Activated naive CD4-positive, alpha-beta T cell treated with anti-CD3 and anti-CD28 coated beads, Interleukin-2, amount 50 U/mL, for 16 hours (primary cell): ENCODE measurements around the gene G3BP1.
"Not testable (repeated sequence)": the region's sequence is repeated elsewhere in the genome, so short reads cannot be mapped to it uniquely, and the experiment has no call there.

Source experiments
- DNase-seq: peaks from one replicate; pipeline ENCODE4 v3.0.0-alpha.2; 2020

G3BP1 gene

DNA sequence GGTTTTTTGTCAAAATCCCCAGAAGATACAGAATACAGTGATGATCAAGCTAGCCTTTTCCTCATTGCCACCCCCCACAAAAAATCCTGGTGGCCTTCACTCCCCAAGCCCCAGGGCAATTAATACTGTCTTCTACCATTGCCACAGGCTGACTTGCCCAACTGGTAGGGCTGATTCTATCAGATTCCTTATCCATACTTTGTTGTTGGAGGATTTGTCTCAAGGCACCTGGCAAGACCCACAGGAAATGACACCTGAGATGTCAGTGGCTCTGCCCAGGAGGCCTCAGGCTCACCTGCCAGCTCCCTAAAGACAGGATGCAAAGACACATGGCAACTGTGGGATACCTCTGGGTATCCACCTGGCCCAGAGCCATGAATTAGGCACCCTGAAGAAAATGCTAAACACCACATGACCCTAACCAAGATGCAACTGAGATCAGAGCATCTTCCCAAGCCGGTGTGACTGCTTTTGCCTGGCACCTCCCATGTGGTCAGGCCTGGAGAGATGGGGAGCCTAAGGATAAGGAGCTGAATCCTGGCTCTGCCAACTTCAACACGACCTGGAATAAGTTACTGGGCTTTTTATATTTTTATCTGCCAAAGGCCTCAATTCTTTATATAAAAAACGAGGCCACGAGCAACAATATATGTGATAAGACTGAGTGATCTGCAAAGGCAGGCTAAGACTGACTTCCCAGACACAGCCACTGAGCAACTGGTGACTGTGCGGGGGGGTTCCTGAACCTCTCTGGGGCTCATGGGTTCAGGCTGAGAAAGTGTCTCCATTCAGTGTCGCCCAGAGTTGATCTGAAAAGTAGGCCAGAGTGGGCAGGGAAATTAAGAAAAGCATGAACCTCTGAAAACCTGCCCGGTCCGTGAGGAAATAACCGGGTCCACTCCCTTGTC is 14.3 kb upstream of the G3BP1 start:
- DNase-seq = peak; percentile 54

DNA sequence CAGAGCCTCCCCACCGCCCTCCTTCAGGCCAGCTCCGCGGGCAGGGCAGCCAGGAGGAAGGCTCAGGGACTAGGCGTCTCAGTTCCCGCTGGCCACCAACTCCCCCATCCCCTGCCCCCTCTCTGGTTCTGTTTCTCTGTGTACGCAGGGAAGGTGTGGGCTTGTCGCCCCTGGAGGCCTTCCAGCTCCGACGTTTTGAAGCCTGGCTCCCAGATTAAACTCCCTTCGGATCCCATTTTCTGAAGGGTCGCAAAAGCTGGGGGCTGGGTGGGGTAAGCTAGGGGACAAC is 13.7 kb upstream of the G3BP1 start:
- DNase-seq = no peak

DNA sequence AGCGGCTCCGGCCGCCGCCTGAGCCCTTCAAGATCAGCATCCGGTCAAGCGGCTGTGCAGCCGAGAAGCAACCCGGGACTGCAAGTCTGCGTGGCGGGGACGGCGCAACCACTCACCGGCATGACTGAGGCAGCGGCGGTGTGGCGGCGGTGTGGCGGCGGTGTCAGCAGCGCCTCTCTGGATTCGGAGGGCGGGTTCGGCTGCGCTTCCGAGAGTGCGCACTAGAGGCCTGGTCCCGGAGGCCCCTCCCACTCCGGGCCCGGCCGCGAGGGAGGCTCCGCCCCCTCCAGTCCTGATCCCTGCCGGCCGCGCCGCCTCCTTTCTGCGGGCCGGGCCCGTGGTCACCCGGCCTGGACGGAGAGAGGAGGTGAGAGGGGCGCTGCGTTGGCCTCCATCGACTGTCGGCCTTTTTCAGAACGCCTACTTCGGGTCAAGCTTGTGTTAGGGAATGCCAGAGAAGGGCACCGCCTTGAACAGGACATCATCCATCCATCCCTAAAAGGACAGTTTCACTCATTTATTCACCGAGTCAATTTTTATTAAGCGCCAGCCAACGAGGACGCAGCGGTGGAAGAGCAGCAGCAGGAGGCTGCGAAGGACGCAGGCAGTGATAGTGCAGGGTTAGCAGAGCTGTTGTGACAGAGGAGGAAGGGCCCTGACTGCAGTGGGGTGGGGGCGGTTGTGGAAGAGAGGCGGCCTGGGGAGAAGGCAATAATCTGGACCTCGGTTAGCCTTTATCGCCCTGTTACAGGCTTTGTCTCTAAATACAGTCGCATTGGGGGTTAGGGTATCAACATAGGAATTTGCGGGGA is 13.1 kb upstream of the G3BP1 start, which contains the start of gene ATOX1:
Gene ATOX1, minus strand, starts transcription at position 202 of the 812 bp plus-strand sequence. Its CDS starts 80 bp downstream, at position 122.
- DNase-seq = peak; percentile 91

DNA sequence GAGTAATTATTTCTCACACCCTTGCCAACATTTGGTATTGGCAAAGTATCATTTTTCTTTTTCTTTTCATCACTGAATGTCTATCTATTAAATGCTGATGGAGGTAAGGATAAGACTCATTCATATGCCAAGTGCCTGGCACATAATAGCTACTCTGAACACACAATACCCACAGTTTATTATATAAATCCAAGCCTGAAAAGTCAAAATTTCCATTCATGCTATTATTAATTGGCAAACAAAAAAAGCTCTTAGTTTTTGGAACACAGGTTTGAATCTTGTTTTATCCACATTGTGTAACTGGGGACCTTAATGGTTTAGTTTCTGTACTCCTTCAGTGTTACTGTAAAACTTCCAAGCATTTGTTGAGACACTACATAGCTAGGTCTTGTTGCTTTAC is 7.0 kb upstream of the G3BP1 start:
- no peak for DNase-seq

DNA sequence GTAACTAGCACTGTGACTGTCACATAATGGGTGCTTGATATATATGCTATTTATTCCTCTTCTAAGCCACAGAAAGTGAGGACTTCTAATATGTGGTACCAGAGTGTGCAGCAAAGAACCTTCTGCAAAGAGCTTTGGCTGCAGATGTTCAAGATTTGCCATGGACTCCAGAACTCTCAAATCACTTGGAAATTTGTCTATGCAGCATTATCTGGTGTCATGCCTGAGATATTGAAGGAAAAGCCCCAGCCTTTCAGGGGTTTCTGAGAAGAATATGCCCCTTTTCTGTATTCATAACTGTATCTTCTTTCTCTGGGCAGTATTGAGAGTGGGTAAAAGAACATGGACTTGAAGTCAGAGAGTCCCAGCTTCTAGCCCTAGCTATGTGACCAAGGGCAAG is 4.8 kb upstream of the G3BP1 start:
- DNase-seq = no peak

DNA sequence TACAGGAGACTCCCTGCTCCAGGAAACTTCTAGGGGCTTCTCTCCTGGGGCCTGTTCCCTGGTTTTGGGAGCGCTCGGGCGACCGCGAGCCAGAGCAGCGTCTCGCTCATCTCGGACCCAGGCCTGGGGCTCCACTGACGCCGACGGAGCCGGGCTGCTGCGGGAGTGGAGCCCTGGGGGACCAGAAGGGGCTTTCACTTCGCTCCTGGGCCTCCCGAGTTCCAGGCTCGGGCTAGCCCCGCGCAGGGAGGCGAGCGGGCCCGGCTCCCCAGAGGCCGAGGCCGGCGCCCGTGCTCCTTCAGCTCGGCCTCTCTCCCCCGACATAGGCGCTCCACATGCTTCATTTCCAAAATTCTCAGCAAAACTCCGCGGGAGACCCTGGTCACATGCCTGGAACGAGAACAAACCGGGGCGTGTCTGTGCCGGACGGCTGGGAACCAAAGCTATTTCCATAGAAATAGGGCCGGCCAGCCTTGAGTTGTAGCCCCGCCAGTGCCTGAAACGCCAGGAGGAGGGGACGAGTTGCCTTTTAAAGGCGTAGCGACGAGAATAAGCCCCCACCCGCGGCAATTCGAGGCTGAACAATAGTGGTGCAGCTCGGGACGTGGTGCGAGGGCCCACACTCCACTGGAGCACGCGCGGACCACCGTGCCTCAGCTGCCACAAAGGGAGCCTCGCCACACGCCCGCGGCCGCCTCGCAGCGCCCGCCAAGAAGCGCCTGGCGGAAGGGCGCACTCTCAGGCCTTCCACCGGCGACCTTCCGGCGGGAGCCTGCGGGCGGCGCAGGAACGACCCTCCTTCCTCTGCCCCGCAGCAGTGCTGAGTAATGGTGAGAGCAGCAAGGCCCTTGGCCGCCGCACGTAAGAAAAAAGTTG is 1.1 kb upstream of the G3BP1 start:
- no peak for DNase-seq

GRCh38 chr5:151772029-151772845 is 483 bp downstream of the G3BP1 start:
- DNase-seq = peak; percentile 42

DNA sequence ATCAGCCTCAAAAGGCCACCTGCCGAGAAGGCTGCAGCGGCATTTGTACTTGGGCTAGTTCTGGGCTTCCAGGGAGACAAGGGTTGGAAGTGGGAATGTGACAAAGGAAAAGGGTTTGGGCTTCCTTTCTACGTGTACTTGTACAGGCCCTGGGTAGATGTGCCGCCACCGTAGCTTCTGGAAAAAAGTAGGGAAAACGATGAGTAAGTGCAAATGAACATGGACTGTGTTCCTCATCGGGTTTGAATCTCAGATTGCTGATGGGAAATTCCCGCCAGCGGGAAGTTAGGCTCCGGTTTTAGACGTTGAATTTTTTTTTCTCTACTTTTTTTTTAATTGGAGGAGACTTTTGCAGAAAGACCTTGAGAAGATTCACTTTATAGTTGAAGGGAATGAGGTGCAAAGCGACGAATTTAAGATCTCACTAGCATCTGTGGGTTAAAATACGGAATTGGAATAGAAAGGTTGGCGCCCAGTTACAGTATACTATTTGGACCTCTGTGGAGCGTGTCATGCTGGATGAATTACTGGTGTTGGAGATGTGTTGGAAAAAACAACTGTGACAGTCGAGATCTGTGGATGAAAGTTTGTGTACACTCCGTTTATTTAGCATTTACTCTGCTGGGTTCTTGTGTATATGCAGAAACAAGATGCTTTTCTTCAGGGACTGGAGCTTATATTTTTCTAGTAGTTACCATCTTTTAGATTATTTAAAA is 1.2 kb downstream of the G3BP1 start:
- DNase-seq = no peak

DNA sequence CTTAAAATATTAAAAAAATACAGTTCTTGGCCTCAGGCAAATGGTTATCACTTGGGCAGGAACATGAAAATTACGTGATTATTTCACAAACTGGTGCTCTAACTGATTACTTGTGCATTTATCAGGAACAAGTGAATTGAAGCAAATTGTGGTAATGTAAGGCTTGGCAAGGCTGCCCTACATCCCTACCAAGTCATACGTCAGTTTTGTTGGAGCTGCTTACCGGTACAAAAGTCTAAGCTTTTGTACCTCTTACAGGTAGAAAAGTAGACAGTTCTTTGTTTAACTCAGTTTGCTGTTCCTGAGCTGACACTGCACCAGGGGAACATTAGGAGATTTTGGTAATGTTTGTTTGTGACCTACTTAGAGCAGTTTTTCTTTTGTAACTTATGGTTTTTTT is 2.2 kb downstream of the G3BP1 start:
- DNase-seq = no peak

- no peak for DNase-seq
Observed at GRCh38 chr5:151775025-151775606, 3.4 kb downstream of the G3BP1 start.

GRCh38 chr5:151779531-151780125 is 7.9 kb downstream of the G3BP1 start:
- no peak for DNase-seq

DNA sequence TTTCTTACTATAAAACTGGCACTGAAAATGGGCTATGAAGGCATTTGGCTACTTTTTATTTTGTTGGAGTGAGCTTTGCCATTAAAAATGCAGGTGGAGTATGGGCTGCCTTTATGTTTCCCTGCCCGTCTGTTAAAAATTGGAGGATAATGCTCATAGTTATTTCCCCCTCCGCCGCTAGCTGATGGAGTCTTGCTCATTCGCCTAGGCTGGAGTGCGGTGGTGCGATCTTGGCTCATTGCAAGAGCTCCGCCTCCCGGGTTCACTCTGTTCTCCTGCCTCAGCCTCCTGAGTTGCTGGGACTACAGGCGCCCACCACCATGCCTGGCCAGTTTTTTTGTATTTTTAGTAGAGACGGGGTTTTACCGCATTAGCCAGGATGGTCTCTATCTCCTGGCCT is 8.6 kb downstream of the G3BP1 start:
- DNase-seq = no peak

DNA sequence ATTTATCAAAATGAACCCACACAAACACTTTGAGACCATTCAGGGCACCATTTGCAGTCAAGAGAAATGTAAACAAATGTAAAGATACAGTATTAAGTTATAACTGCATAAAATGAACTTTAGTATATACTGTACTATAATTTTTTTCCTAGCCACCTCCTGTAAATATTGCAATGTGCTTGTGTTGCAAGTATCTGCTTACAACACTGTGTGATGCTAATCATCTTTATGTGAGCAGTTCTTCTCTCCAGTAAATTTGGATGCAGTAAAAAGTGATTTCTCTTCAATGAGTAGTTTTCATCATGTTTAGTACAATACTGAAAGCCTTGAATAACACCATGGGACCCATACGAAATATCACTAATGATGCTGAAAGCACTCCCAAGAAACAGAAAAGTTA is 9.4 kb downstream of the G3BP1 start:
- no peak for DNase-seq

DNA sequence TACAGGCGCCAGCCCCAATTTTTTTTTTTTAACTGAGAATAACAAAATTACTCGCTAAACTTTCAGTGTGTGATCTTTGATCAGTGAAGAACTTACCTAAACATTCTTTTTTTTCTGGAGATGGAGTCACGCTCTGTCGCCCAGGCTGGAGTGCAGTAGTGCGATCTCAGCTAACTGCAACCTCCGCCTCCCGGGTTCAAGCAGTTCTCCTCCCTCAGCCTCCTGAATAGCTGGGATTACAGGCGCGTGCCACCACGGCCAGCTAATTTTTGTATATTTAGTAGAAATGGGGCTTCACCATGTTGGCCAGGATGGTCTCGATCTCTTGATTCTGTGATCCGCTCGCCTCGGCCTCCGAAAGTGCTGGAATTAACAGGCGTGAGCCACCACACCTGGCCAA is 11.9 kb downstream of the G3BP1 start:
- DNase-seq = not testable (repeated sequence)

- DNase-seq = no peak
Observed at GRCh38 chr5:151784141-151784540, 12.4 kb downstream of the G3BP1 start.

GRCh38 chr5:151786468-151786867 is 14.7 kb downstream of the G3BP1 start:
- DNase-seq = no peak

DNA sequence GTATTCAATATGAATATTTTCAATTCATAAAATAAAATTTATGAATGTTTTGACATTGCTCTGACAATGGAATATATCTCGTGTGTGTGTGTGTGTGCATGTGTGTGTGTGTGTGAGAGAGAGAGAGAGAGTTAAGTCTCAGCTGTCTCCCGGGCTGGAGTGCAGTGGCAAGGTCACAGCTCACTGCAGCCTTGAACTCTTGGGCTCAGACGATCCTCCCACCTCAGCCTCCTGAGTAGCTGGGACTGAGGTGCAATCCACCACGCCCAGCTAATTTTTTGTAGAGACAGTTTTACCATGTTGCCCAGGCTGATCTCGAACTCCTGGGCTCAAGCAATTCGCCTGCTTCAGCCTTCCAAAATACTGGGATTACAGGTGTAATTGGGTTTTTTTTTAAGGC is 16.1 kb downstream of the G3BP1 start:
- DNase-seq = no peak

GRCh38 chr5:151793358-151793757 is 21.6 kb downstream of the G3BP1 start:
- no peak for DNase-seq

GRCh38 chr5:151795426-151795825 is 23.7 kb downstream of the G3BP1 start:
- no peak for DNase-seq

GRCh38 chr5:151798674-151799073 is 26.9 kb downstream of the G3BP1 start:
- DNase-seq = no peak

- no peak for DNase-seq
Observed at GRCh38 chr5:151799407-151799806, 27.7 kb downstream of the G3BP1 start.
